ENCODE measurements around the gene ATF4.
"Not testable (repeated sequence)": the region's sequence is repeated elsewhere in the genome, so short reads cannot be mapped to it uniquely, and the experiment has no call there.

The ATF4 gene

DNA sequence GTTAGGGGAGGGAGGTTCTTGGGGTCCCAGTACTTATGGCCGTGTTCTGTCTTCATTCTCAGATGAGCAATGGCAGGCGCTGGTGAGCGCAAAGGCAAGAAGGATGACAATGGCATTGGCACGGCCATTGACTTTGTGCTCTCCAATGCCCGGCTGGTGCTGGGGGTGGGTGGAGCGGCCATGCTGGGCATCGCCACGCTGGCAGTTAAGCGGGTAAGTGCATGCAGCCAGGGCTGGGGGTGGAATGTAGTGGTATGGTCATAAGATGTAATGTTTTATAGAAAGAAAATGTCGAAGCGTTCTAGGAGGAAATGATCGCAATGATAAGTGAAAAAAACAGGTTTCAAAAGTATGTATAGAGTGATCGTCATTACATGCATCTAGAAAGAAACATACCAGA, 9.1 kb upstream of the ATF4 start:
- no peak for DNase-seq

DNA sequence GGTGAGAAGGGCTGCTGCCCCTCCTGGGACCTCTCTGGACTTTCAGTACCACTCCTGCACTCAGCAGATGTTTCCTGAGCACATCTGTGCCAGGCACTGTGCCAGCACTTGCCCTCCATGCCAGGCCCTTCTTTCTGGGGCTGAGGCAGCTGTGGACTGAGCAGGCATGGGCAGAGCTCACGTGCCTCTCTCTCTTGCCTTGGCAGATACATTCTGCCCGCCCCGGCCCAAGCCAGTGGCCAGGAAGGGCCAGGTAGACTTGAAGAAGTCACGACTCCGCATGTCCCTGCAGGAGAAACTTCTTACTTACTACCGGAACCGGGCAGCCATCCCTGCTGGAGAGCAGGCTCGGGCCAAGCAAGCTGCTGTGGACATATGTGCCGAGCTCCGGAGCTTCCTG, 8.3 kb upstream of the ATF4 start:
- no peak for DNase-seq

DNA sequence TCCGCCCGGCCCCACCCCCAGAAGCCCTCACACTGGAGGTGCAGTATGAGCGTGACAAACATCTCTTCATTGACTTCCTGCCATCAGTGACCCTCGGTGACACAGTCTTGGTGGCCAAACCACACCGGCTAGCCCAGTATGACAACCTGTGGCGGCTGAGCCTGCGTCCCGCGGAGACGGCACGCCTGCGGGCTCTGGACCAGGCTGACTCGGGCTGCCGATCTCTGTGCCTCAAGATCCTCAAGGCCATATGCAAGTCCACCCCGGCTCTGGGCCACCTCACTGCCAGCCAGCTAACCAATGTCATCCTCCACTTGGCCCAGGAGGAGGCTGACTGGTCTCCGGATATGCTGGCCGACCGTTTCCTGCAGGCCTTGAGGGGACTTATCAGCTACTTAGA, 6.6 kb upstream of the ATF4 start:
- DNase-seq: no peak

DNA sequence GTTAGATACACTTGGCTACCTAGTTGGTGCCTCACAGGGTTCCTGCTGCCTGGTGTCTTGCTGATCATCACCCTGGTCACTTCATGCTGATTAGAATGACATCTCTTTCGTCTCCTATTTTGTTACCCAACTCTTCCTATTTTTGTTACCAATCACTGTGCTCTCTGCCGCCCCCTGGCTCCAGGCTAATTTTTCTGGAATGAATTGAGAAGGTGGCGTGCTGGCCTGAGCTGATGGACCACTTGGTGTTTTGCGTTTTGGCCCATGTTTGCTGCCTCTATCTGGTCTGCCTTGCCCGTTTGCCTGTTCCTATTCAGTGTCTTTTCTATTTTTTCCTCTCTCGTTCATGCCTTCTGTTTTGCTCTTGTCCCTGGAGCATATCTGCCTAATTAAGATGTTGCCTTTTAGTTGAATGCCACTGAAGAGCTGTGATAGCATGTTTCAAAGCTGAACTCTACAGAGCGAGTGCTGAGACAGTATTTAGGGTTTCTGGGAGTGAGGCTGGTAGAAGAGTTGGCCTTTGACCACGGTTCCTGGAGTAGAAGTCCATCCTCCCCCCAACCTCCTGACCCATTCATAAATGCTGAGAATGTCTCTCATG, 5.9 kb upstream of the ATF4 start:
- DNase-seq: no peak

DNA sequence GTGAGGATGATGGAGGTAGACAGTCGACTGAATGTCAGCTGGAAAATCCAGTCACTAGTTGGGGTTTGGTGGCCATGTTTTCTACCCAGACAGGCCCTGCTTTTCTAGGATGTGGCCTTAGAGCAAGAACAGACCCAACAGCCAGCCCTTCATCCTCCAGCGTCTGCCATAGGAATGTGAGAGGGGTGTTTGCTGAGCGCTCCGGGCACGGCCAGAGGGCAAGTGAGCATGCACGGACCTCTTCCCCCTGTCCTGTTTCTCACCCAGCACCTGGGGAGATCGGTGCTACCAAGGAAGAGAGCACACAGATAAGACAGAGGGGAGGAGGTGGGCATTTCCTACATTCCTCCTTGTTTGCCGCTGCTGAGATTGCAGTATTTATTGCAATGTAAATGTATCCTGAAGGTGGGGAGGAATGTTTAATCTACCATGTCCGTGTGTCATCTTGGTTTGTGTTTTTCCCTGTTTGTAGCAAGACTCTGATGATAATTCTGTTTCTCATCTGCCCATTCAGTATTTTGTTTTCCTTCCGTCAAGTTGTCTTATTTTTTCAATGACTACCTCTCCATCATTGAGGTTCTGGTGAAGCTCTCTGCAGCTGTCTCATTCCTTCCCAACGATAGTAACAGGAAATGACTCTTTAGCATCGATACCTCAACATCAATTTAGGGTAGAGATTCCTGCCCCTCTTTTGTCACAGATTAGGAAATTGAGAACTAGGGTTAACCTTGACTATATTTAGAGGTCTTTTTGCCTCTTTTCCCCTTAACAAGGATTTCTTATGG, 4.9 kb upstream of the ATF4 start:
- DNase-seq: no peak

DNA sequence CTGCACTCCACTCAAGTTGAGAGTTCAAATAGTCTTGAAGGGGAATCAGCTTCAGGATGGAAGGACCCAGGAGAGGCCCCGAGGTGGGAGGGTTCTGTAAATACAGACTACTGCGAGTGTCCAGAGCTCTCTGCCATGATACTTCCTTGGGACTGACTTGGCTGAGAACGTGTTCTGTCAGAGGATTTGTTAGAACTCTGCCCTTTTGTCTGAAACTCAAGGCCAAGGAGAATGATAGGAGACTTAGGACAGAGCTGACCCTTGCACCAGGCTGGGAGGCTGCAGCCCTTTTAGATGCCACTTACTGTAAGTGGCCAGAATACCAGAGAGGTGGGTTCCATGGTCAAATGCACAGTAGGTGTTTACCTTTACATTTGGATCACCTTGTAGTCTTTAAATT, 2.9 kb upstream of the ATF4 start:
- no peak for DNase-seq

DNA sequence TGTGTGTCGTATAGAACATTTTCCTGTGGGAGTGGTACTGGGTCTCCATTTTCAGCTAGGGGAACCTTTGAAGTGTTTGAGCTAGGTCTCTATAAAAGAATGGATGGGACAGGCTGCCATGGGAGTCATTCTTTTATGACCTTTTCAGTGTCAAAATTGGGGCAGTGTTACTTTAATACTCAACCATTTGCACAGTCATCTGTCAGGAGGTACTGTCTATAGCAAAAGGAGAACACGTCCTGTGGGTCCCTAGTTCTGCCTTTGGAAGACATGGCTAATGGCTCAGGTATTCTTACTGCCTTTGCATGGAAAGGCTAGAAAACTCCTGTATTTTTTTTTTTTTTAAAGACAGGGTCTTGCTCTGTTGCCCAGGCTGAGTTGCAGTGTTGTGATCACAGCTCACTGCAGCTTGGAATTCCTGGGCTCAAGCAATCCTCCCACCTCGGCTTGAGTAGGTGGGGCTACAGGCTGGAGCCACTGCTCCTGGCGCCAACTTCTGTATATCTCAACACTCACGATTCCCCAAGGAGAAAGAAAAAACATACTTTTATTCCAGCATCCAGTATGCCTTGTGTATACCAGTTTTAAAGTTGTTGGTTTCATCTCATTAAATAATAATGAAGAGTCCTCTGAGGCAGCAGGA, 2.1 kb upstream of the ATF4 start:
- DNase-seq: no peak

DNA sequence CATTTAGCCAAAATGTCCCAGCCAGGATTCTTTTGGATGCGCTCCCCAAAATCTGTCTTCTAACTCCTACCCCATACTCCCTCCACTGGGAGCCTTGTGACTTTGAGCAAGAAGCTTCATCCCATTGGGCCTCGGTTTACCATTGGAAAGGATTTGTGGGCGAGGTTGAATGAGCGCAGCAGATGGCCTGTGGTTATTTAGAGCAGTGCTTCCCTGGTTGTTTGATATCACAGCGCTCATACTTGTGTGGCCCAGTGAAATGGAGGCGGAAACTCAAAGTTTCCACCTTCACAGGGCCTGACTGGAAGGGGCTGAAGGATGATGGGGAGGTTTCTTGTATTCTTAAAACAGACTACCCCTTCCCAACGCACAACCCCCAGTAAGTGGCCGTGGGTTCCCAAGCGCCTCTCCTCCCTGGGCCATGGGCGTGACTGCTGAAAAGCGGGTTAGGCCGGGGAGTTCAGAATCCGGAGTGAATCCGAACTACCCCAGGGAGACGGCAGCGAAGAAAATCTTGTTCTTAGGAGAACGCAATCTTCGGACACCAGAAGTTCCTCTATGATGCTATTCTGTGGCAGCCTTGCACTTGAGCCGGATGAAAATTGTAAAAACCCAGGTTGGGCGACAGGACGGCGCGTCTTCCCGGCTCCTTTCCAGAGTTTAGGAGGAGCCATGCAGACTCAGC, 1.2 kb upstream of the ATF4 start:
- no peak for DNase-seq

DNA sequence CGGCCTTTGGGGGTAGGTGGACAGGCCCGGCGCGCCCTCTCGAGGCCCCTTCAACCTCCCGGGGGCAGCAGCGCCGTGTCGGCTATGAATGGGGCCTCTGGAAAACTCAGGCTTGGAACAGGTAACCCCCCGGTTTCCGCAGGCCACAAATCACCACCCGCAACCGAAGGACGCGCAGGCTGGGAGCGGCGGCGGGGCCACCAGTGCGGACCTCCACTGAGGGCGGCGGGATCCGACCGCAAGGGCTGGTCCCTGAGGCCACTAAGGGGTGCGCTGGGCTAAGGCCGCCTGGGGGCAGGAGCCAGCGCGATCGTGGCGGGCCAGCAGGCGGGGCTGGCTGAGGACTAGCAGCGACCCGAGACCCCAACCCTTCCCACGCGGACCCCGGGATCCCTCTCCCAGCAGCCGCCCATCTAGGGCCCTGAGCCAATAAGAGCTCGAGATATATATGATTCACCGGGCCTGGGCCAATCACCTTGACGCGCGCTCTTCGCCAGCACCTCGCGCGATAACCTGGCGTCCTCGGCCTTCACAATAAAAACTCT, 609 bp upstream of the ATF4 start:
- peak; percentile 96 for DNase-seq

DNA sequence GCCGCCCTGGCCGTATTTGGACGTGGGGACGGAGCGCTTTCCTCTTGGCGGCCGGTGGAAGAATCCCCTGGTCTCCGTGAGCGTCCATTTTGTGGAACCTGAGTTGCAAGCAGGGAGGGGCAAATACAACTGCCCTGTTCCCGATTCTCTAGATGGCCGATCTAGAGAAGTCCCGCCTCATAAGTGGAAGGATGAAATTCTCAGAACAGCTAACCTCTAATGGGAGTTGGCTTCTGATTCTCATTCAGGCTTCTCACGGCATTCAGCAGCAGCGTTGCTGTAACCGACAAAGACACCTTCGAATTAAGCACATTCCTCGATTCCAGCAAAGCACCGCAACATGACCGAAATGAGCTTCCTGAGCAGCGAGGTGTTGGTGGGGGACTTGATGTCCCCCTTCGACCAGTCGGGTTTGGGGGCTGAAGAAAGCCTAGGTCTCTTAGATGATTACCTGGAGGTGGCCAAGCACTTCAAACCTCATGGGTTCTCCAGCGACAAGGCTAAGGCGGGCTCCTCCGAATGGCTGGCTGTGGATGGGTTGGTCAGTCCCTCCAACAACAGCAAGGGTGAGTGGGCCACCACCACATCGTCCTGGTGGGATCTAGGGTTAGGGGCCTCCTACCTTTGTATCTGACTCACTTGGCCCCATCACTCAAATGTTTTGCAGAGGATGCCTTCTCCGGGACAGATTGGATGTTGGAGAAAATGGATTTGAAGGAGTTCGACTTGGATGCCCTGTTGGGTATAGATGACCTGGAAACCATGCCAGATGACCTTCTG, 934 bp downstream of the ATF4 start:
- not testable (repeated sequence) for DNase-seq

DNA sequence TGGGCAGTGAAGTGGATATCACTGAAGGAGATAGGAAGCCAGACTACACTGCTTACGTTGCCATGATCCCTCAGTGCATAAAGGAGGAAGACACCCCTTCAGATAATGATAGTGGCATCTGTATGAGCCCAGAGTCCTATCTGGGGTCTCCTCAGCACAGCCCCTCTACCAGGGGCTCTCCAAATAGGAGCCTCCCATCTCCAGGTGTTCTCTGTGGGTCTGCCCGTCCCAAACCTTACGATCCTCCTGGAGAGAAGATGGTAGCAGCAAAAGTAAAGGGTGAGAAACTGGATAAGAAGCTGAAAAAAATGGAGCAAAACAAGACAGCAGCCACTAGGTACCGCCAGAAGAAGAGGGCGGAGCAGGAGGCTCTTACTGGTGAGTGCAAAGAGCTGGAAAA, 1.7 kb downstream of the ATF4 start:
- not testable (repeated sequence) for DNase-seq

DNA sequence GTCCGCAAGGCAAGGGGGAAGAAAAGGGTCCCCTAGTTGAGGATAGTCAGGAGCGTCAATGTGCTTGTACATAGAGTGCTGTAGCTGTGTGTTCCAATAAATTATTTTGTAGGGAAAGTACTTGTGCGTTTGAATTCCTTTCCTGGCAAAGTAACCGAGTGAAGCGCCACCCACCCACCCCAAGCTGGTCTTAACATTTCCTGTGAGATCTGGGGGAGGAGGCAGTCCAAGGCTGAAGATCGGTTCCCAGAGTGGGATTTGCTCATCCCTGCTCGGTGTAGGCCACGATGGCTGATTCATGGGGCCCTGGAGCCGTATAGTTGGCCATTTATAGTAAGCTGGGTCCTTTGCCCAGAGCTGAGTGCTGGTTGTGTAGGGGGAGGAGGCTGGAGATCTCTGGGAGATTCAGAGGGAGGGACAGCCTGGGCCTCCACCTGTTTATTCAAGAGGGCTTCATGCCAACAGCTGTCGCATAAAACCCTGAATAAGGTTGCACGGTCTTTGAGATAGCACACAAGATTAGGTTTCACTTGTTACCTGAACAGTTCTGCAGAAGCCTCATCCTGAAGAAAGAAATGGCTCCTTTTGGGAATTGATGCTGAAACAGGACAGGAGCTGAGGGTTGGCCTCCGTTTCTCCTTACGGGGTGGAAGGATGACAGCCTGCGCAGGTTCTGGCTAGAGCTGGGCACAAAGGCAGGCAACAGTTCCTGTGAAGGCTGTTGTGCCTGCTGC, 2.4 kb downstream of the ATF4 start:
- no peak for DNase-seq

DNA sequence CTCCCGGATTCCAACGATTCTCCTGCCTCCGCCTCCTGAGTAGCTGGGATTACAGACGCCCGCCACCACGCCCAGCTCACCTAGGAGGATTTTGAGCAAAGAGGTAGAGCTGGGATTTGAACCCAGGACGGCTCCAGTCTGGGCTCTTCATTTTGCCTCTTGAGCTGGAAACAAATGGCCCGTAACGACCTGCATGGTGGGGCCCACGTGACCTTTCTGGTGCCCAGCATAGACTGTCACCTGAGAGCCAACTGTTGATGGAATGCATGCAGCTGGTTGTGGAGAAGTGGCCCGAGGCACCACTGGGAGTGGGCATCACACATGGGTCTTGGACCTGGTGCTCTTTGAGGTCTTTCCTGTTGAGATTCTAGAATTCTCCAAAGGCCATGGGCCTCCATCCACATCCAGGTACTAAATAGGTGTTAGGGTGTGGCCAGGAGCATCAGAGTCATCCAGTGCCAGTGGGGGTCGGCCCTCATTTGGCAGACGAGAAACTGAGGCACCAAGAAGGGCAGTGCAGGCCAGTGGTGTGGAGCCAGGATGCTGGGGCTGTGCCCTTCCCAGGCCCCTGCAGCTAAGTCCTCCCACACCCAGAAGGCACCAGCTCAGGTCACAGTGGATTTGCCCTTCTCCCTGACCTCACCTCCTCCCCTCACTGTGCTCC, 3.9 kb downstream of the ATF4 start:
- DNase-seq: no peak

DNA sequence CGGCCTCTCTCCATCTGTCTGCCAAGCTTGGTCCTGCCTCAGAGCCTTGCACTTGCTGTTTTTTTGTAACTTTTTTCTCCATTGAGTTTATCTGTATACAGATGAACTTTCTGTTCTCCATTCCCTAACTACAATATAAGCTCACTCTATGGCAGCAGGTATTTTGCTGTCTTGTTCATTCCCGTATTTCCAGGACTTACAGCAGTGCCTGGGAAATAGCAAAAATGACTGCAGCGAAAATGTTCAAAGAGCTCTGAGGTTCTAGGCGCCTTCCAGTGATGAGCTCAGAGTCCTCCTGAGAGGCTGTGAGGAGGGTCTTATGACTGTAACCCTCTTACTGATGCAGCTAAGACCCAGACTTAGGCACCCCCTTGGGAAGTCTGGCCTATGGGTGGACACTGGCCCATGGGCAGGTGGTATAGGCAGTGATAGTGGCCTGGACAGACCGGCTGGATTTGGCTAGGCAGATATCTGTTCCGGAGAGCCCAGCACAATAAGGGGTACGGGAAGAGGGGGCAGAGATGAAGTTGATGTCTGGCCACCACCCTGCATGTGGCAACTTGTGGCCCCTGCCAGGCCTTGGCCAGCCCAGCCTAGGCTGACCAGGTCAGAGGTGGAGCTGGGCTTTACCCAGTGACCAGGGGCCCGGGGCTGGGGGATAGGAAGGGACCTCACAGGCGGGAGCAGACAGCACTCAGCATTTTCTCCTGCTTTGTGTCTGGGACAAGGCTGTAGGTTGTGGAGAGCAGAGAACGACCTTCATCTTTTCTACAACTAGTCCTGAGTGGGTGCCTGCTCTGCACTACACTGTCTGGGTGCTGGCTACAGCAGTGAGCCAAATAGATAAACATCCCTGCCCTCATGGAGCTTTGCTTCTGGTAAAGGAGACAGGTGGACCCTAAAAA, 4.6 kb downstream of the ATF4 start:
- no peak for DNase-seq

DNA sequence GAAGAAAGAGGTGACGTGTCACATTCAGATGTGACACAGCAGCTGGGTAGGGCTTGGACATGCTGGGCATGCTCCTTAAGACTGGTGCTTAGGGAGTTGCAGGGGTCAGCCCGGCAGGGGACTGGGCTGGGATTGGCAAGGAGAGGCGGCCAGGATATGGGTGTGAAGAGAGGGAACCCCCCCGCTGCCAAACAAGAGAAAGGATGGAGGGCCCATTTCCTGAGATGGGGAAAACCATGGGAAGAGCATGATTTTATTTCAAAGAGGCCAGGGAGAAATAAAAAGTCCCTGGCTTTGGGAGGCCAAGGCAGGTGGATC, 5.3 kb downstream of the ATF4 start:
- DNase-seq: no peak

DNA sequence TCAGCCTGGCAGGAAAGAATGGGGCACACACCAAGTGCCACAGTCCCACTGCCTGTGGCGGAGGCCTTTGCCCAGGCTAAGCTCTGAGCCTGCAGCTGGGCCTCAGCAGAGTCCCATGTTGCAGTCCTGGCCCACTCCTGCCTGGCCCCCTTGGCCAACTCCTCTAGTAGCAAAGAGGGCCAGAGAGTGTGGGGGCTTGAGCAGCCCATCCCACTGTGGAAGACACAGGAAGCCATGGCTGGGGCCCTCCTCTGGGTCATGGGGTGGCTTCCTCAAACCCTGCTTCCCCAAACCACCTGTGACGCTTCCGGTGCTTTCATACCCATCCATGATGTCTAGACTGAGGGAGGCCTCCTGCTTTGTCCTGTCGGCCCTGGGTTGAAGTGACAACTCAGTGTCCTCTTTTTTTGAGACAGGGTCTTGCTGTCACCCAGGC, 6.4 kb downstream of the ATF4 start:
- no peak for DNase-seq

DNA sequence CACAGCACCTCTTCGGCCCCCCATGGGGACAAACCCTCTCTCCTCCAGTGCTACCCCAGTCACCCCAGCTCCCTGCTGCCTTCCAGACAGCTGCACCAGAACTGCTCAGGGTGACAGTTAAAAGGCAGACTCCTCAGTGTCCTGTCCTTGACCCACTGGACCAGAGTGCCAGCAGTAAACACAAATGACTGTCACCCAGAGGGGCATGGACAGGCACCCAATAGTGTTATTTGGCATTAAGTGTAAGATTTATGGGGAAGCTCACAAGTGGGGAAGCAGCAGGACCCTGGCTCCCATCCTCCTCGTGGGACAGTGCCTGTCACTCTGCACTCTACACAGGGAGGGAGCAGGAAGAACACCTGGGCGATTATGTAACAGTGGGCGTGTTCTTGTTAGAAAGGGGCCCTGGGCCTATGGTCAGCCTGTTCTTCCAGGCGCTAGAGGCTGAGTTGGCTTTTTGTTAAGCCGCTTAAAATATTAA, 7.2 kb downstream of the ATF4 start:
- peak; percentile 18 for DNase-seq

DNA sequence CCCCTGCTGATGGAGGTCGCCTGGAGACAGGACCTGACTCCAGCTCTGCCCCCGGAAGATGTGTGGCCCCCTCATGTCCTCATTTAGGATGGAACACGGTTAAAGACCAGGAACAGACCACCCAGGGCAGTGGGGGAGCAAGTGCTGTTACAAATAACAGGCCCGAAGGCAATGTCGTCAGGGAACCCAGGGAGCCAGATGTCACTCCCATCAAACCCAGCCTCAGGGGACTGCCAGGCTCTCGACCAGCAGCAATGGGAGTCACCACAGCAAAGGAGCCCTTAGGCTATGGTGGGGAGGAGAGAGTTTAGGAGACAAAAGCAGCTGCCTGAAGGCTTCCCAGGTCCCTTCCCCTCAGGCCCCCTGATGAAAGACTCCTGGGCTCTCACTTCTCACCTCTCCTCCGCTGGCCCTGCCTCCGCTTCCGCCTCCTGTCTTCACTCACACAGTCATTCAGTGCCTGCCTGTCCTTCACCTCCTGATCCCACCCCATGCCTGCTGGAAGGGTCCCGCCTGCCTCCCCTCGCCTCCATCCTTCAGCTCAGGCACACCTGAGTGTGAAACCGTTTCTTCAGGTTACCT, 7.8 kb downstream of the ATF4 start:
- DNase-seq: peak; percentile 33

DNA sequence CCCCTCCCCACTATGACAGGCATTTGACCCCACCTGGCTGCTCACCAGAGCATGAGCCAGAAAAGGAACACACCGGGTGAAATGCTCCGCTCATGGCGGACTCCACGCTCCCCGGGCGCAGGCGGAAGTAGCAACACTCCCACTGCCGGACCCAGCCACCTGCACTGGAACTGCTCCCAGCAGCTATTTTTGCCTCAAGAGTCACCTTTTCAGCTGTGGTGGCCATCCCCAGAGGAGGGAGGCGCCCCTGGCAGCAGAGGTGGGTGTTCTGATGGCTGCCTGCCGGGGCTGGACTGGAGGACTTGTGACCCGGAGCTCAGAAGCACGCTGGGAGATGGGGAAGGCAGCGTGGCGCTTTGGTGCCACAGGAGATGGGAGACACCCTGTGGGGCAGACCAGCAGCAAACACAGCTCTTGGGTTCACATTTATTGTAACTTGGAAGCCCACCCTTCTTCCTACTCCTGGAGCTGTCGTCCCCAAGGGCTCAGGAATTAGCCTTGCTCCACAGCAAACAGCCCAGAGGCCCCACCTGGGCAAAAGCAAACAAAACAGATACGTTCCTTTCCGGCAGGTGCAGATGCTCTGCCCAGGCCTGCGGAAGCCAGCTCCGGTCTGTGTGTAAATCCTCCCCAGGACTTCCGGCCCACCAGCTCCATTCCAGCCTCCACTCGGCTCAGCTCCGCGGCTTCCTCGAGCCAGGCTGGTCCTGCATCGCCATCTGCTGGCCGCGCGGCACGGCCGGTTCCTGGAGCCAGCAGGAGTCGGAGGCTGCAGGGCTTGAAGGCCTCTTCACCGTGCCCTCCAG, 8.5 kb downstream of the ATF4 start:
- peak; percentile 91 for DNase-seq
